WTC11 (cell line): ENCODE measurements around the gene UBE2G1.

ENCODE experiments used
- AR ChIP-seq: fragments of 250-450 bp; sonication (Bioruptor Pico); IDR thresholded peaks from 2 replicates; pipeline ENCODE4 v1.9.0; 2021; ENCODE audit warnings: mild to moderate bottlenecking
- CTCF ChIP-seq: fragments of 200-600 bp; IDR thresholded peaks from 2 replicates; pipeline ENCODE4 v1.8.0; 2022; ENCODE audit warnings: antibody characterized with exemption
- IRF2 ChIP-seq: sonication (generic); formaldehyde crosslinking; IDR thresholded peaks from 2 replicates; pipeline ENCODE4 v1.8.0; 2022; ENCODE audit warnings: low read depth, missing genetic modification reagents, borderline replicate concordance
- JUN ChIP-seq: sonication (generic); formaldehyde crosslinking; IDR thresholded peaks from 2 replicates; pipeline ENCODE4 v1.8.0; 2023; ENCODE audit warnings: mild to moderate bottlenecking, missing genetic modification reagents
- MYBL2 ChIP-seq: sonication (generic); formaldehyde crosslinking; IDR thresholded peaks from 2 replicates; pipeline ENCODE4 v1.8.1; 2023; ENCODE audit warnings: mild to moderate bottlenecking, moderate library complexity, missing genetic modification reagents
- NR2C2 ChIP-seq: sonication (generic); formaldehyde crosslinking; IDR thresholded peaks from 2 replicates; pipeline ENCODE4 v1.8.0; 2022; ENCODE audit warnings: mild to moderate bottlenecking, missing genetic modification reagents
- PRDM15 ChIP-seq: sonication (generic); formaldehyde crosslinking; IDR thresholded peaks from 2 replicates; pipeline ENCODE4 v1.8.0; 2022; ENCODE audit warnings: missing genetic modification reagents
- PREB ChIP-seq: sonication (generic); formaldehyde crosslinking; IDR thresholded peaks from 2 replicates; pipeline ENCODE4 v1.8.1; 2022; ENCODE audit warnings: mild to moderate bottlenecking, missing genetic modification reagents, moderate library complexity, borderline replicate concordance
- SP1 ChIP-seq: sonication (generic); formaldehyde crosslinking; conservative IDR thresholded peaks from 2 replicates; pipeline ENCODE4 v1.8.1; 2022; ENCODE audit warnings: missing genetic modification reagents
- USF2 ChIP-seq: sonication (generic); formaldehyde crosslinking; IDR thresholded peaks from 2 replicates; pipeline ENCODE4 v1.8.1; 2023; ENCODE audit warnings: mild to moderate bottlenecking, missing genetic modification reagents, moderate library complexity
- ZNF263 ChIP-seq: sonication (generic); formaldehyde crosslinking; IDR thresholded peaks from 2 replicates; pipeline ENCODE4 v1.8.1; 2022; ENCODE audit warnings: low read depth, mild to moderate bottlenecking, moderate library complexity, missing genetic modification reagents
- ZNF281 ChIP-seq: sonication (generic); formaldehyde crosslinking; IDR thresholded peaks from 2 replicates; pipeline ENCODE4 v1.8.0; 2023; ENCODE audit warnings: mild to moderate bottlenecking, missing genetic modification reagents
- ZNF423 ChIP-seq: fragments of 250-450 bp; sonication (Bioruptor Pico); IDR thresholded peaks from 2 replicates; pipeline ENCODE4 v2.1.2; 2022; ENCODE audit warnings: mild to moderate bottlenecking, moderate library complexity

GRCh38 chr17:4329838-4330237, 36.6 kb downstream of the UBE2G1 start:
- TF ChIP-seq PREB (CRISPR knock-in tag) (no peak), CTCF (no peak), ZNF263 (CRISPR knock-in tag) (no peak), USF2 (CRISPR knock-in tag) (no peak), IRF2 (CRISPR knock-in tag) (no peak), AR (CRISPR knock-in tag) (no peak), ZNF281 (CRISPR knock-in tag) (no peak), PRDM15 (no peak), ZNF423 (CRISPR knock-in tag) (no peak), NR2C2 (CRISPR knock-in tag) (no peak), MYBL2 (no peak), SP1 (CRISPR knock-in tag) (no peak), JUN (no peak)
